H1 (cell line): ENCODE measurements around the gene SCYL3. TPM values are rescaled to one million over a fixed set of nuclear protein-coding genes. Genes with fewer than 3 reads are reported as not detected.

Experiments used
- CTCF ChIA-PET: fragments of 300-600 bp; sonication (Branson Sonifier 250); formaldehyde crosslinking; loops from one replicate; lab custom pipeline; 2021; ENCODE audit not compliant: partially characterized antibody; lab: Charles Lee
- POLR2A ChIA-PET: fragments of 300-600 bp; sonication (Branson Sonifier 250); formaldehyde crosslinking; loops from one replicate; lab custom pipeline; 2021; ENCODE audit warnings: inconsistent platforms; ENCODE audit not compliant: partially characterized antibody; lab: Charles Lee
- DNase-seq, 2 experiments: peaks; one replicate each; pipeline versions ENCODE4 v3.0.0 to v3.0.0-alpha.2; 2010 to 2022; ENCODE audit warnings: low spot score in 2 of 2, low read depth in 1 of 2, mixed read lengths in 1 of 2
- FAIRE-seq: peaks from 2 replicates; lab custom pipeline; 2011; peaks lifted over from hg19 to GRCh38; lab: Jason Lieb, UNC
- H2AFZ ChIP-seq: 2 replicates; pipeline ENCODE4 v1.8.1; 2012; ENCODE audit warnings: low read length, inconsistent platforms
- H2AK5ac ChIP-seq: 2 replicates; pipeline ENCODE4 v1.6.1; 2013; ENCODE audit warnings: low read depth, low read length
- H2BK120ac ChIP-seq: replicated peaks from 2 replicates; pipeline ENCODE3; 2013; ENCODE audit warnings: low read depth, low read length, inconsistent platforms
- H2BK12ac ChIP-seq: 2 replicates; pipeline ENCODE4 v1.6.1; 2013; ENCODE audit warnings: low read depth, low read length
- H2BK15ac ChIP-seq: 2 replicates; pipeline ENCODE4 v1.6.1; 2013; ENCODE audit warnings: low read length
- H2BK20ac ChIP-seq: 2 replicates; pipeline ENCODE4 v1.6.1; 2013; ENCODE audit warnings: low read length
- H2BK5ac ChIP-seq: 2 replicates; pipeline ENCODE4 v1.6.1; 2013; ENCODE audit warnings: low read depth, low read length
- H3K14ac ChIP-seq: 2 replicates; pipeline ENCODE4 v1.6.1; 2013; ENCODE audit warnings: inconsistent platforms; ENCODE audit not compliant: insufficient read length
- H3K18ac ChIP-seq: 2 replicates; pipeline ENCODE4 v1.6.1; 2013; ENCODE audit warnings: low read length; ENCODE audit errors: extremely low read depth
- H3K23ac ChIP-seq: 2 replicates; pipeline ENCODE4 v1.6.1; 2013; ENCODE audit warnings: inconsistent platforms; ENCODE audit not compliant: insufficient read length
- H3K23me2 ChIP-seq: 2 replicates; pipeline ENCODE4 v1.6.1; 2013; ENCODE audit warnings: low read depth, low read length
- H3K27ac ChIP-seq: 2 replicates; pipeline ENCODE4 v1.6.1; 2011; ENCODE audit warnings: low read depth, low read length, inconsistent platforms
- H3K27me3 ChIP-seq, 4 experiments: replicated peaks in 1 of 4; 1 replicate in 1 of 4; 2 replicates in 3 of 4; pipeline versions ENCODE4 v1.6.1 to v1.8.1; 2011 to 2013; ENCODE audit warnings: low read length in 3 of 4, mild to moderate bottlenecking in 3 of 4, inconsistent platforms in 2 of 4, mixed read lengths in 2 of 4, moderate library complexity in 1 of 4; ENCODE audit not compliant: control insufficient read depth in 3 of 4, insufficient read depth in 3 of 4; ENCODE audit errors: extremely low read depth in 1 of 4
- H3K36me3 ChIP-seq, 4 experiments: 2 replicates each; pipeline versions ENCODE4 v1.6.1 to v1.8.1; 2011 to 2013; ENCODE audit warnings: mild to moderate bottlenecking in 4 of 4, low read length in 3 of 4, moderate library complexity in 2 of 4, control low read depth in 1 of 4, inconsistent platforms in 1 of 4; ENCODE audit not compliant: insufficient read depth in 4 of 4, control insufficient read depth in 2 of 4
- H3K4ac ChIP-seq: replicated peaks from 2 replicates; pipeline ENCODE3; 2013; ENCODE audit warnings: low read length, low read depth, mixed read lengths, inconsistent platforms; ENCODE audit not compliant: insufficient read length
- H3K4me1 ChIP-seq, 4 experiments: replicated peaks in 1 of 4; 1 replicate in 1 of 4; 2 replicates in 3 of 4; pipeline versions ENCODE4 v1.6.1 to v1.8.1; 2011 to 2013; ENCODE audit warnings: low read length in 3 of 4, inconsistent platforms in 2 of 4, mixed read lengths in 1 of 4; ENCODE audit not compliant: insufficient read depth in 4 of 4, control insufficient read depth in 3 of 4
- H3K4me2 ChIP-seq, 2 experiments: 2 replicates each; pipeline versions ENCODE4 v1.6.1 to v1.8.1; 2011 to 2013; ENCODE audit warnings: low read depth in 2 of 2, low read length in 2 of 2, control low read depth in 1 of 2, inconsistent platforms in 1 of 2, mild to moderate bottlenecking in 1 of 2; ENCODE audit not compliant: insufficient read depth in 1 of 2
- H3K4me3 ChIP-seq, 4 experiments: fragments of 200-600, 300-600 bp in 1 of 4; sonication (generic), shearing (Covaris generic), sonication (Bioruptor Twin) in 1 of 4; 2 replicates each; pipeline versions ENCODE4 v1.5.1 to v1.8.1; 2011 to 2016; ENCODE audit warnings: low read length in 4 of 4, low read depth in 3 of 4, control low read depth in 2 of 4, inconsistent platforms in 2 of 4, mild to moderate bottlenecking in 2 of 4, mixed read lengths in 1 of 4, moderate library complexity in 1 of 4; ENCODE audit not compliant: insufficient read depth in 2 of 4; ENCODE audit errors: extremely low read depth in 1 of 4
- H3K56ac ChIP-seq: replicated peaks from 2 replicates; pipeline ENCODE3; 2013; ENCODE audit warnings: low read depth, mild to moderate bottlenecking, mixed read lengths, low read length, inconsistent platforms; ENCODE audit not compliant: insufficient read length
- H3K79me1 ChIP-seq: 2 replicates; pipeline ENCODE4 v1.6.1; 2013; ENCODE audit warnings: low read depth, low read length, control low read depth
- H3K79me2 ChIP-seq, 2 experiments: 2 replicates each; pipeline versions ENCODE4 v1.6.1 to v1.8.1; 2012 to 2013; ENCODE audit warnings: low read length in 2 of 2, mild to moderate bottlenecking in 2 of 2, inconsistent platforms in 1 of 2; ENCODE audit not compliant: insufficient read depth in 2 of 2, control insufficient read depth in 1 of 2
- H3K9ac ChIP-seq, 4 experiments: replicated peaks in 1 of 4; 1 replicate in 1 of 4; 2 replicates in 3 of 4; pipeline versions ENCODE4 v1.6.1 to v1.8.1; 2011 to 2013; ENCODE audit warnings: low read depth in 3 of 4, low read length in 3 of 4, control low read depth in 2 of 4, mild to moderate bottlenecking in 2 of 4, moderate library complexity in 2 of 4, inconsistent platforms in 1 of 4; ENCODE audit errors: extremely low read depth in 1 of 4
- H3K9me3 ChIP-seq, 2 experiments: 2 replicates each; pipeline versions ENCODE4 v1.6.1 to v1.8.1; 2012 to 2013; ENCODE audit warnings: mild to moderate bottlenecking in 2 of 2, moderate library complexity in 2 of 2, control low read depth in 1 of 2, inconsistent platforms in 1 of 2, low read depth in 1 of 2, low read length in 1 of 2, mixed read lengths in 1 of 2; ENCODE audit not compliant: insufficient read depth in 2 of 2
- H4K20me1 ChIP-seq, 2 experiments: replicated peaks in 1 of 2; 2 replicates each; pipeline versions ENCODE3 to v1.8.1; 2011 to 2013; ENCODE audit warnings: inconsistent platforms in 2 of 2, low read length in 2 of 2, mild to moderate bottlenecking in 1 of 2; ENCODE audit not compliant: insufficient read depth in 2 of 2, control insufficient read depth in 1 of 2
- H4K5ac ChIP-seq: 2 replicates; pipeline ENCODE4 v1.6.1; 2013; ENCODE audit warnings: low read length, low read depth, mixed read lengths, inconsistent platforms; ENCODE audit not compliant: insufficient read length
- H4K8ac ChIP-seq: 2 replicates; pipeline ENCODE4 v1.8.0; 2013; ENCODE audit warnings: mild to moderate bottlenecking, moderate library complexity, low read length, inconsistent platforms; ENCODE audit not compliant: insufficient read depth; ENCODE audit errors: extremely low read depth
- H4K91ac ChIP-seq: replicated peaks from 2 replicates; pipeline ENCODE3; 2013; ENCODE audit warnings: low read length, mixed read lengths, inconsistent platforms; ENCODE audit not compliant: insufficient read length
- BACH1 ChIP-seq: IDR thresholded peaks from 2 replicates; pipeline ENCODE4 v1.6.1; 2012; ENCODE audit warnings: low read length, improper control_type of control experiment
- CHD2 ChIP-seq: IDR thresholded peaks from 2 replicates; pipeline ENCODE4 v1.6.1; 2012; ENCODE audit warnings: low read length, improper control_type of control experiment
- RAD21 ChIP-seq, 2 experiments: IDR thresholded peaks in 1 of 2; conservative IDR thresholded peaks in 1 of 2; 2 replicates each; pipeline ENCODE4 v1.6.1; 2011; ENCODE audit warnings: low read depth in 2 of 2, low read length in 2 of 2, improper control_type of control experiment in 1 of 2, inconsistent platforms in 1 of 2, mild to moderate bottlenecking in 1 of 2, moderate library complexity in 1 of 2
- RBBP5 ChIP-seq: IDR thresholded peaks from 2 replicates; pipeline ENCODE4 v1.7.1; 2012; ENCODE audit warnings: low read depth, mild to moderate bottlenecking, inconsistent platforms, low read length, moderate library complexity, borderline replicate concordance
- SP1 ChIP-seq: IDR thresholded peaks from 2 replicates; pipeline ENCODE4 v1.6.1; 2011; ENCODE audit warnings: low read depth, low read length
- SP4 ChIP-seq: IDR thresholded peaks from 2 replicates; pipeline ENCODE4 v1.6.1; 2012; ENCODE audit warnings: low read length, inconsistent platforms
- TAF7 ChIP-seq: optimal IDR thresholded peaks from 2 replicates; pipeline ENCODE3; 2011; ENCODE audit warnings: low read depth, mild to moderate bottlenecking, inconsistent platforms, low read length, moderate library complexity, borderline replicate concordance
- TCF12 ChIP-seq: IDR thresholded peaks from 2 replicates; pipeline ENCODE4 v1.6.1; 2011; ENCODE audit warnings: low read depth, mild to moderate bottlenecking, low read length
- WGBS, 2 experiments: shearing (Covaris generic) in 1 of 2; methylation state at CpG; one replicate each; pipeline versions ENCODE4 v1.1.6 to v1.1.7; 2013 to 2015; ENCODE audit warnings: low lambda C conversion rate in 2 of 2, mixed read lengths in 2 of 2, inconsistent platforms in 1 of 2, low coverage in 1 of 2, missing lambda C conversion rate in 1 of 2; ENCODE audit not compliant: insufficient replicate concordance in 2 of 2, insufficient coverage in 1 of 2, insufficient read length in 1 of 2; ENCODE audit errors: extremely low coverage in 1 of 2, missing lambda C conversion rate in 1 of 2; 5-methylcytosine and 5-hydroxymethylcytosine counted together
- polyA plus RNA-seq, 7 experiments: library from polyadenylated mRNA; depleted of rRNA in 3 of 7; stranded (reverse) in 5 of 7; unstranded in 2 of 7; fragments of >200 nt in 5 of 7; fragments of 200-250 nt in 2 of 7; gene quantifications; 1 replicate in 5 of 7; 2 replicates in 1 of 7; 4 replicates in 1 of 7; pipeline versions ENCODE4 v1.2.1 to v1.2.3, GENCODE V29; 2011 to 2013; ENCODE audit warnings: missing spikeins in 2 of 7, mixed read lengths in 2 of 7
- total RNA-seq: library from RNA; stranded (reverse); fragmentation: NEBNext Ultra II Directional; extraction: Animal tissue kit (Norgen Biotek cat#: 25700); gene quantifications from 2 replicates; pipeline ENCODE4 v1.2.1, GENCODE V29; 2021

The SCYL3 gene
- total and polyA plus RNA-seq, 2 of the 8 experiments (the other 6 are each of a cell fraction or from before 2014, with no cell fraction given), result 2.7 to 5.3 TPM

- WGBS, 2 experiments, result 94% methylated on average over 4 of the region's 4 CpGs; no CpG with 5 or more reads in 1 of the 2 experiments
- H2BK15ac ChIP-seq, result no peak overlapping the region
- no peak overlapping the region for H3K23ac ChIP-seq
- no peak overlapping the region for H2BK5ac ChIP-seq
- H3K14ac ChIP-seq, result no peak overlapping the region
- no peaks in the 10 kb centered on the region; the same call in 1 of the 2 replicates for H3K23me2 ChIP-seq
- no peak overlapping the region for H3K27ac ChIP-seq
- CTCF ChIA-PET, result interaction anchor here (0.6 to 1.5 kb wide), 2 partner anchors 10 to 348 kb away, joined by 3 to 5 read pairs; no protein-coding TSS in a partner anchor
- H4K20me1 ChIP-seq, result no peaks in the 10 kb centered on the region
- no peak overlapping the region for H3K4ac ChIP-seq
- no peak overlapping the region for H3K18ac ChIP-seq
- H3K27me3 ChIP-seq, result no peaks in the 10 kb centered on the region
- H4K8ac ChIP-seq, result no peak overlapping the region
- H3K79me2 ChIP-seq, result 0 out of 4 replicates have a peak, but pooled peaks cover 0 to 4% of the 10 kb centered on the region in 2 experiments
- no peak overlapping the region for H2BK120ac ChIP-seq
- H2AK5ac ChIP-seq, result no peak overlapping the region
- H3K4me3 ChIP-seq, result no peak overlapping the region
- no peaks in the 10 kb centered on the region for H3K79me1 ChIP-seq
- H3K4me1 ChIP-seq, result no peaks in the 10 kb centered on the region
- no peak overlapping the region for H3K56ac ChIP-seq
- POLR2A ChIA-PET, result no interaction called here
- peak overlapping the region in 1 of 4 experiments; percentile 34; a peak in 1 of 7 replicates for H3K9ac ChIP-seq
- H3K4me2 ChIP-seq, result no peak overlapping the region
- TF ChIP-seq RAD21 (IDR thresholded peaks at IDR 0.05 in 1 of 2, conservative IDR thresholded peaks at IDR 0.05 in 1 of 2; ENCODE audit: low read depth in 2 of 2, low read length in 2 of 2) (no peak), SP4 (no peak), TCF12 (no peak), RBBP5 (no peak), TAF7 (no peak), CHD2 (no peak), SP1 (no peak), BACH1 (no peak)
- DNase-seq, result no peak
- peaks cover 0 to 7% of the 10 kb centered on the region in 2 experiments; a peak in 1 of 4 replicates for H3K9me3 ChIP-seq
- FAIRE-seq, result no peak
- H4K5ac ChIP-seq, result no peak overlapping the region
- H2AFZ ChIP-seq, result no peak overlapping the region
- no peak overlapping the region for H2BK20ac ChIP-seq
- no peak overlapping the region for H2BK12ac ChIP-seq
- H3K36me3 ChIP-seq, result peaks cover 0 to 21% (median 11%) of the 10 kb centered on the region in 4 experiments; a peak in 5 of 8 replicates
- H4K91ac ChIP-seq, result no peak overlapping the region
These were observed 15.2 kb downstream of the SCYL3 start for GRCh38 chr1:169878498-169878897.
